ENCODE results near the gene SPAG9.
A peak's percentile ranks its signal among the peaks of the same experiment; 100 is the strongest.

The SPAG9 gene

DNA sequence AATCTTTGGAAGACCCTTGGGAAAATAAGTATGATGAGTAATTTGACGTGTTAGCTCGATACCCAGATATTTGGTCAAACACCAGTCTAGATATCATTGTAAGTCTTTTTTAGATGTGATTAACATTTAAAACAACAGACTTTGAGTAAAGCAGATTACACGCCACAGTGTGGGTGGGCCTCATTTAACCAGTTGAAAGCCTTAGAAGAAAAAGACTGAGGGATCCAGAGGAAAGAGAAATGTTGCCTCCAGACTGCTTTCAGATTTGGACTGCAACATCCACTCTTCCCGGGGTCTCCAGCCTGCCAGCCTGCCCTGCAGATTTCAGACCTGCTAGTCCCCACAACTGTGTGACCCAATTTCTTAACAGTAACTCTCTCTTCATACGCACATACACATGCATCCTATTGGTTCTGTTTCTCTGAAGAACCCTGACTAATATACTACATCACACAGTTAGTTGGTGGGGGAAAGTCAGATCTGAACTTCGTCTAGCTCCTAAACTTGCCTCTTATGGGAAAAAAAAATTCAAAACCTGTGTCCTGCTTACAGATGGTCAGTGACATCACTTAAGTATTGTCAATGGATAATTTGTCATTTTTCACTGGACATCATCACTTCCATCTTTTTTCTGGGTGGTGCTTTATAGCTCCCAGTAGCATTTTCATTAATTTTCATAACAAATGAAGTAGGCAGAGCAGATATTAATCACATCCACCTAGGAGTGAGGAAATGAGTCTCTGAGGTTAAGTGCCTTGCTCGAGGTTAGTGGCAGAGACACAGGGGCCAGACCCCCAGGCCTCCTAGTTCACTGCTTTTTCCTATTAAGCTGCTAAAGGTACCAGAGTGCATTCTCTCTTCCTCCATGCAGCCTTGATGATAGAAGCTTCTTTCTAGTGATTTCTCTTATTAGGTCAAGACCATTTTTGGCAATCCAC is 146.8 kb downstream of the SPAG9 start:
- CTCF ChIA-PET, result interaction anchor here (0.8 to 2.4 kb wide), 5 partner anchors 18 to 191 kb away, joined by 3 to 13 read pairs (median 4); no protein-coding TSS in a partner anchor
- H3K4me3 ChIP-seq (ENCODE audit: low read depth, low read length), result no peak overlapping the region
- H3K36me3 ChIP-seq (ENCODE audit: control insufficient read depth in 2 of 2, insufficient read depth in 1 of 2, low read length in 2 of 2), result peaks cover 36 to 78% of the 10 kb centered on the region in 2 experiments
- peaks cover 4% of the 10 kb centered on the region; the same call in 1 of the 2 replicates for H3K4me1 ChIP-seq (ENCODE audit: control insufficient read depth, insufficient read depth, low read length)
- TF ChIP-seq ZNF501 (tag by site-specific recombination; IDR thresholded peaks at IDR 0.05) (no peak), ZNF10 (tag by site-specific recombination; IDR thresholded peaks at IDR 0.05) (peak; percentile 70; the same call in 1 of the 2 replicates), ZNF426 (tag by site-specific recombination; IDR thresholded peaks at IDR 0.05) (no peak), SALL2 (tag by site-specific recombination; IDR thresholded peaks at IDR 0.05; ENCODE audit: borderline replicate concordance) (no peak)
- POLR2A ChIA-PET, result interaction anchor here (0.8 to 1.4 kb wide), 2 partner anchors 106 to 108 kb away, joined by 5 read pairs; partner anchors contain the start of gene TOB1
- H3K27ac ChIP-seq (ENCODE audit: extremely low read depth, low read depth, low read length), result no peak overlapping the region
- H3K9me3 ChIP-seq (ENCODE audit: control insufficient read depth, insufficient read depth, low read depth, low read length), result no peaks in the 10 kb centered on the region

GRCh38 chr17:50972577-50972976 is 148.1 kb downstream of the SPAG9 start:
- POLR2A ChIA-PET, result no interaction called here
- peaks cover 37 to 76% of the 10 kb centered on the region in 2 experiments for H3K36me3 ChIP-seq (ENCODE audit: control insufficient read depth in 2 of 2, insufficient read depth in 1 of 2, low read length in 2 of 2)
- H3K9me3 ChIP-seq (ENCODE audit: control insufficient read depth, insufficient read depth, low read depth, low read length), result no peaks in the 10 kb centered on the region
- CTCF ChIA-PET, result interaction anchor here (0.8 to 0.9 kb wide), 2 partner anchors 169 to 181 kb away, joined by 3 read pairs; partner anchors contain the start of gene NME1
- TF ChIP-seq ZNF518A (tag by site-specific recombination; conservative IDR thresholded peaks at IDR 0.05; ENCODE audit: low read depth) (no peak), GLI4 (tag by site-specific recombination; IDR thresholded peaks at IDR 0.05) (no peak), ZNF292 (tag by site-specific recombination; IDR thresholded peaks at IDR 0.05; ENCODE audit: borderline replicate concordance, low read depth) (no peak), ZNF350 (tag by site-specific recombination; IDR thresholded peaks at IDR 0.05) (no peak), ZBTB49 (tag by site-specific recombination; IDR thresholded peaks at IDR 0.05; ENCODE audit: low read depth) (no peak), ZNF16 (tag by site-specific recombination; IDR thresholded peaks at IDR 0.05; ENCODE audit: low read depth) (no peak), OSR2 (tag by site-specific recombination; IDR thresholded peaks at IDR 0.05) (peak; percentile 40; the same call in 1 of the 2 replicates)
- TF ChIP-seq, protein P1, sequence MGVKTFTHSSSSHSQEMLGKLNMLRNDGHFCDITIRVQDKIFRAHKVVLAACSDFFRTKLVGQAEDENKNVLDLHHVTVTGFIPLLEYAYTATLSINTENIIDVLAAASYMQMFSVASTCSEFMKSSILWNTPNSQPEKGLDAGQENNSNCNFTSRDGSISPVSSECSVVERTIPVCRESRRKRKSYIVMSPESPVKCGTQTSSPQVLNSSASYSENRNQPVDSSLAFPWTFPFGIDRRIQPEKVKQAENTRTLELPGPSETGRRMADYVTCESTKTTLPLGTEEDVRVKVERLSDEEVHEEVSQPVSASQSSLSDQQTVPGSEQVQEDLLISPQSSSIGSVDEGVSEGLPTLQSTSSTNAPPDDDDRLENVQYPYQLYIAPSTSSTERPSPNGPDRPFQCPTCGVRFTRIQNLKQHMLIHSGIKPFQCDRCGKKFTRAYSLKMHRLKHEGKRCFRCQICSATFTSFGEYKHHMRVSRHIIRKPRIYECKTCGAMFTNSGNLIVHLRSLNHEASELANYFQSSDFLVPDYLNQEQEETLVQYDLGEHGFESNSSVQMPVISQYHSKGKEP (tag by site-specific recombination; IDR thresholded peaks at IDR 0.05), result 0 out of 2 replicates have a peak, but pooled peaks have one; percentile 41
- H3K27ac ChIP-seq (ENCODE audit: extremely low read depth, low read depth, low read length), result no peak overlapping the region
- no peak overlapping the region for H3K4me3 ChIP-seq (ENCODE audit: low read depth, low read length)
- peaks cover 2% of the 10 kb centered on the region; the same call in 1 of the 2 replicates for H3K4me1 ChIP-seq (ENCODE audit: control insufficient read depth, insufficient read depth, low read length)
